HuH-7 (cell line): ENCODE measurements around the gene EXD2.
"Not testable (repeated sequence)": the region's sequence is repeated elsewhere in the genome, so short reads cannot be mapped to it uniquely, and the experiment has no call there.

Experiments used
- DNase-seq: peaks from one replicate; pipeline ENCODE4 v3.0.0; 2011; ENCODE audit warnings: low spot score

EXD2 gene

DNA sequence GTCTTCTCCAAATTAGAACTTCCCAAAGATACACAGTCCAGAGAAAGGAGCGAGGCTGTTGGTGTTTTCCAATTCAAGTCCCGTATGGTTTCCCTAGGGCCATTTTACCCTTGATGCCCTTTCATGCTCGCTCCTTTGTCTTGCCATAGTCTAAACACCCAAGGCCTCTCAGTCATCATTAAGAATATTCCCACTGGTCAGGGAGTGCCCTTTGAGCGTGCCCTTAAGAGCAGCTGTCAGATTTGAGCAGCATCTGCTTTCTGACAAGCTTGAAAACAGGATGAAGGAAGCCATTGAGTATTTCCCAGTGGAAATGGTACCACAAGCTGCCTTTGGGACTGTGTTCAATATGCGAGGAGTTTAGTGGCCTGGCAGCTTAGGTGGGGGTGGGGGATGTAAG, 58.3 kb downstream of the EXD2 start:
- no peak for DNase-seq

- no peak for DNase-seq
These were observed 61.6 kb downstream of the EXD2 start for GRCh38 chr14:69252851-69253250.

GRCh38 chr14:69259168-69259526, 67.8 kb downstream of the EXD2 start:
- no peak for DNase-seq

DNA sequence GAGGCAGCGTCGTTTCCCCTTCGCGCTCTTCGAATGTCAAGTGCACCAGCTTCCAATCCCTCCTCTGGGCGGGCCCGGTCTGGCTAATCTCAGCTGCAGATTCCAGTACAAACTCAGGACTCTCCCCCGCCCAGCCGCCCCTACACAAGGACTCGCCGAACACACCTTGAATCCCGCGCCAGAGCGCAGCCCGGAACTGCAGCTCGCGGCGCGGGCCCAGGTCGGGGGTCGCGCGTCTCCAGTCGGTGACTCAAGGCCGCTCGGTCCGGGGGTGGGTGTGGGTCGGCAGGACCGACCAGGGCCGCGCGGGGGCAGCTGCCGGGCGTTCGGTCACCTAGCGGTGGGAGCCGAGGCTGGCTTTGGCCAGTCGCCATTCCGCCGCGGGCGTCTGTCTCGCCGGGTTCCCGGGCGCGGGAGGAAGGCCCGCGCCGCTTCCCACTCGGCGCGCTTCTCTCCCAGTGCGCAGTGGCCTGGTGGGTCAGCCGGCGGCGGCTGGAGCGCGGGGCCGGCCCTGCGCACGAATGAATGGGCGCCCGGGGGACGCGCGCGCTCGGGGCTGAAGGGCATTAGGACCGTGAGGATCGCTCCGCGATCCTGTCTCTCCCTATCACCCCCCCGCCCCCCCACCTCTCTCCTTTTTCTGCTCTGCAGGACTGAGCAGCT, 68.4 kb downstream of the EXD2 start, which contains the start of gene GALNT16:
Gene GALNT16, plus strand, starts transcription at position 632 of the 663 bp plus-strand sequence. CDS start 133 bp downstream, outside the sequence.
- peak; percentile 63 for DNase-seq

GRCh38 chr14:69260190-69260860, 69.0 kb downstream of the EXD2 start:
- peak; percentile 30 for DNase-seq

DNA sequence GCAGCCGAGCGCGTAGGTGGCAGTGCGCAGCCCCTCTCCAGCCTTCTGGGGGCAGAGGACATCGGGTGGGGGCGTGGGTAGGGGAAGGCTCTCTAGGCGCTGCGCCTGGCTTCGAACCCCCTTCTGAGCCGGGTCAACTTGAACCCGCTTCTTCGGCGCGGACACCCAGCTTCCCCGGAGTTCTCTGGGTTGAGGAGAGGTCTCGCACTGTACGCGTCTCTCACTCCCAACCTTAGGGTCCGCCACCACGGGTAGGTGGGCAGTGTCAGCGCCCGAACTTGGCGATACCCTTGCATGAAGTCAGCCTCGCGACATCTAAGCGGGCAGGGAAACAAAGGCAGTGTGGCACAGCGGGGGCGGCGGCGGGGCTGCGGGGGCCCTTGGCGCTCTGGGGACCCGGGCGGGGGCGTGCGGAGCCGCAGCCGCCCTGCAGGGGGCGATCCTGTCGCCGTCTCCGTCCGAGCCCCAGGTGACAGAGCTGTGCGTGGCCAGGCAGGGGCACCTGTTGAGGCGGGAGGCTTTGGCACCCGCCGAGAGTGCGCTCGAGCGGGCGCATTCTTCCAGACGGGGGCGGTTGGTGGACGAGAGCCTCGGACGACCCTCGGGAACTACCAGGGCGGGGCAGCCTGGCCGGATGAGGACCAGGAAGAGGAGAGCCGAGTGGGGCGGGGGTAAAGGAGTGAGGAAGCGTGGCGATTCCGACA, 69.7 kb downstream of the EXD2 start:
- peak; percentile 84 for DNase-seq

- peak; percentile 57 for DNase-seq
These were observed 70.5 kb downstream of the EXD2 start for GRCh38 chr14:69261761-69262331.

- no peak for DNase-seq
These were observed 71.2 kb downstream of the EXD2 start for GRCh38 chr14:69262516-69262915.

- DNase-seq = no peak
These were observed 72.1 kb downstream of the EXD2 start for GRCh38 chr14:69263364-69263763.

GRCh38 chr14:69263771-69264170, 72.5 kb downstream of the EXD2 start:
- no peak for DNase-seq

GRCh38 chr14:69266572-69267345, 75.5 kb downstream of the EXD2 start:
- no peak for DNase-seq

- DNase-seq = no peak
These were observed 76.2 kb downstream of the EXD2 start for GRCh38 chr14:69267492-69267891.

- DNase-seq = no peak
These were observed 76.9 kb downstream of the EXD2 start for GRCh38 chr14:69268223-69268622.

DNA sequence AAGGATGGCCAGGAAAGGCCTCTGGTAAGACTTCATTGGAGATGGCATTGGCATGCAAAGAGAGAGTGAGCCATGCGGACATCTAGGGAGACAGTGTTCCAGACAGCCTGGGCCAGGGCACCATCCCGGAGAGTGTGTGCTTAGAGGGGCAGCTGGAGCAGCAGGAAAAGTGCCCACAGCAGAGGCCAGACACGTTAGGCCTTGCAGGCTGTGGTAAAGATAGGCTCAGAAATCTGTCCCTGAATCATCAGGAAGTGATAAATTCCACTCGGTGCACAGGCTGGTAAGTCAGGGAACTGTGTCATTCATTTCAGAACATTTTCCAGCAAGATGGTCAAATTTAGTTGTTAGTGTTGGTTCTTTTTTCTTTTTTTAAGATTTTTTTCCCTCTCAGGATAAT, 77.5 kb downstream of the EXD2 start:
- no peak for DNase-seq

- no peak for DNase-seq
These were observed 78.1 kb downstream of the EXD2 start for GRCh38 chr14:69269381-69269780.

GRCh38 chr14:69270097-69270496, 78.8 kb downstream of the EXD2 start:
- DNase-seq = no peak

GRCh38 chr14:69270795-69271708, 79.8 kb downstream of the EXD2 start:
- DNase-seq = no peak

DNA sequence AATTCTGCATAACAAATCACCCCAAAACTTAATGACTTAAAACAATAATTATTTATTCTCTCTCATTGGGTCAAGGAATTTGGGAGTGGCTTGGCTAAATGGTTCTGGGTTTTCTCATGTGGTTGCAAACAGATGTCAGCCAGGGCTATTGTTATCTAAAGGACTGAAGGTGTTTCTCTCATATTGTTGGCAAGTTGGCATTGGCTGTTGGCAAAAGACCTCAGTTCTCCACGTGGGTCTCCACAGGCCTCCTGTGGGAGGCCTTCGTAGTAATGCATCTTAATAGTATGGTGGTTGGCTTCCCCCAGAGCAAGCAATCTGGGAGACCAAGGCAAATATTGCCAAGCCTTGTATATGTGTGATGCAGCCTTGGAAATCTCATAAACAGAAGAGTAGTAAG, 83.0 kb downstream of the EXD2 start:
- no peak for DNase-seq

- DNase-seq = no peak
These were observed 84.0 kb downstream of the EXD2 start for GRCh38 chr14:69275331-69275730.

- not testable (repeated sequence) for DNase-seq
These were observed 86.1 kb downstream of the EXD2 start for GRCh38 chr14:69277356-69277755.

DNA sequence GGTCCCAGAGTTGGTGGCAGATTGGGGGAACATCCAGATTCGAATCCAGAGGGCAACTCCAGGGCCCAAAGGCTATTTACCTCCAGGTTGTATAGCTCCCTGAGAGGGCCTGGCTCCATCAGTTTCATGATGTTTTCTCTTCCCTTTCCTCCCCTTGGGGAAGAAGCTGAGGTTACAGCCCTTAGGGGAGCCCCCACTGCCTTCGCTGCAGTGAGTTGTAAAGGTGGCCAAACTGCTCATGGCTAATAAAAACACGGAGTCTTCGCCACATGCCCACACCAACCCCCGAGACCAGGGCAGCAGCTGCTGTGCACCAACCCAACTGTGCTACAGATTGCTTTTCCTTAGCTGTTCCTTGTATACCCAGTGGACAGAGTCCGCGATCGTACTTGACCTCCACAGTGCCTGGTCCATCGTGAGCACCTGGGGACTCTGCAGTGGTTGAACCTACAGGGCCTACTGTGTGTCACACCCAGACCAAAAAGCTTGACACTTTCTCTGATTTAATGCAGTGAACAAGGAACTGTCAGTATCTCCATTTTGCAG, 89.5 kb downstream of the EXD2 start:
- DNase-seq = no peak
